PFSK-1 (cell line): ENCODE data around the gene LARP4B.

ENCODE experiments used
- FOXP2 ChIP-seq: optimal IDR thresholded peaks from 2 replicates; pipeline ENCODE3; 2011; ENCODE audit warnings: borderline replicate concordance, control low read depth, inconsistent platforms; ENCODE audit not compliant: insufficient read depth; ENCODE audit errors: extremely low read length, extremely low read depth
- POLR2AphosphoS5 ChIP-seq: IDR thresholded peaks from 2 replicates; pipeline ENCODE4 v1.6.1; 2012; ENCODE audit warnings: low read depth, mild to moderate bottlenecking, control low read depth, low read length, moderate library complexity
- SIN3A ChIP-seq: IDR thresholded peaks from 2 replicates; pipeline ENCODE4 v1.6.1; 2012; ENCODE audit warnings: mild to moderate bottlenecking, low read length, moderate library complexity, borderline replicate concordance; ENCODE audit not compliant: insufficient read depth
- TAF1 ChIP-seq: IDR thresholded peaks from 2 replicates; pipeline ENCODE4 v1.6.1; 2012; ENCODE audit warnings: low read length, control low read depth, borderline replicate concordance; ENCODE audit not compliant: insufficient read depth
- TF ChIP-seq, protein P1 (sequence below), 2 experiments: IDR thresholded peaks; 2 replicates each; pipeline versions ENCODE4 v1.6.1 to v1.8.0; 2011 to 2012; ENCODE audit warnings: low read depth in 2 of 2, low read length in 2 of 2, control low read depth in 1 of 2, inconsistent platforms in 1 of 2, mild to moderate bottlenecking in 1 of 2, moderate library complexity in 1 of 2; ENCODE audit not compliant: insufficient read depth in 1 of 2

The LARP4B gene

DNA sequence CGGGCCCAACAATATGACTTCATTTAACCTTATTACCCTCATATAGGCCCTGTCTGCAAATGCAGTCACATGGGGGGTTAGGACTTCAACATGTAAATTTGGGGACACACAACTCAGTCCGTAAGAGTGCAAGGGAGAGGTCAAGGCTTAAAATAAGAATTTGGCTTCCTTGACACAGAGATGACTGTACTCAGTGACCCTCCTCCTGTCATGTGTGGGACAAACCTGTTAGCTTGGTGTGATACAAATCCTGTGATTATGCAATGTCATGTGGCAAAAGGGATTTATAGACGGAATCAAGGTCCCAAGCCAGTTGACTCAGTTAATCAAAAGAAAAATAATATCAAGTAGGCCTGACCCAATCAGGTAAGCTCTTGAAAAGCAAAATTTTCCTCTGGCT, 30.8 kb upstream of the LARP4B start:
- TF ChIP-seq SIN3A = no peak

DNA sequence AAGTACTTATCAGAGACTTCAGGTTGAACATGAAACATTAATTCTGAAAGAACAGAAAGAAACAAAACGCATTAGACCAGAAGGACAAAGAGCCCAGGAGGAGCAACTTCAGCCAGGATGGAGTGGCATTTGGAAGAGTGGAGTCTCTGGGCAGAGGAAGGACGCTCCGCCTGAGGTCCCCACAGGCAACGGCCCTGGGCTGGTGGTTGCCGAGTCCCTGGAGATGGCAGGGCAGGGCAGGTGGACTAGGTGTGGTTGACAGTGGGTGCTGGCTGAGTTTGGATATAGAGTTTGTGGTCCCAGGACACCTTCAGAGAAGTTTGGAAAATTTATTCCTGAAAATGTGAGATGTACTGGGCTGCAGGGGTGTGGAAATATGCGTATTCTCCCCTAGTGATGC, 27.4 kb upstream of the LARP4B start:
- TF ChIP-seq POLR2AphosphoS5 (no peak), FOXP2 (no peak), SIN3A (no peak), TAF1 (no peak)
- TF ChIP-seq, protein P1, sequence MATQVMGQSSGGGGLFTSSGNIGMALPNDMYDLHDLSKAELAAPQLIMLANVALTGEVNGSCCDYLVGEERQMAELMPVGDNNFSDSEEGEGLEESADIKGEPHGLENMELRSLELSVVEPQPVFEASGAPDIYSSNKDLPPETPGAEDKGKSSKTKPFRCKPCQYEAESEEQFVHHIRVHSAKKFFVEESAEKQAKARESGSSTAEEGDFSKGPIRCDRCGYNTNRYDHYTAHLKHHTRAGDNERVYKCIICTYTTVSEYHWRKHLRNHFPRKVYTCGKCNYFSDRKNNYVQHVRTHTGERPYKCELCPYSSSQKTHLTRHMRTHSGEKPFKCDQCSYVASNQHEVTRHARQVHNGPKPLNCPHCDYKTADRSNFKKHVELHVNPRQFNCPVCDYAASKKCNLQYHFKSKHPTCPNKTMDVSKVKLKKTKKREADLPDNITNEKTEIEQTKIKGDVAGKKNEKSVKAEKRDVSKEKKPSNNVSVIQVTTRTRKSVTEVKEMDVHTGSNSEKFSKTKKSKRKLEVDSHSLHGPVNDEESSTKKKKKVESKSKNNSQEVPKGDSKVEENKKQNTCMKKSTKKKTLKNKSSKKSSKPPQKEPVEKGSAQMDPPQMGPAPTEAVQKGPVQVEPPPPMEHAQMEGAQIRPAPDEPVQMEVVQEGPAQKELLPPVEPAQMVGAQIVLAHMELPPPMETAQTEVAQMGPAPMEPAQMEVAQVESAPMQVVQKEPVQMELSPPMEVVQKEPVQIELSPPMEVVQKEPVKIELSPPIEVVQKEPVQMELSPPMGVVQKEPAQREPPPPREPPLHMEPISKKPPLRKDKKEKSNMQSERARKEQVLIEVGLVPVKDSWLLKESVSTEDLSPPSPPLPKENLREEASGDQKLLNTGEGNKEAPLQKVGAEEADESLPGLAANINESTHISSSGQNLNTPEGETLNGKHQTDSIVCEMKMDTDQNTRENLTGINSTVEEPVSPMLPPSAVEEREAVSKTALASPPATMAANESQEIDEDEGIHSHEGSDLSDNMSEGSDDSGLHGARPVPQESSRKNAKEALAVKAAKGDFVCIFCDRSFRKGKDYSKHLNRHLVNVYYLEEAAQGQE (IDR thresholded peaks at IDR 0.05; ENCODE audit: insufficient read depth in 1 of 2, low read depth in 2 of 2, low read length in 2 of 2) = no peak

DNA sequence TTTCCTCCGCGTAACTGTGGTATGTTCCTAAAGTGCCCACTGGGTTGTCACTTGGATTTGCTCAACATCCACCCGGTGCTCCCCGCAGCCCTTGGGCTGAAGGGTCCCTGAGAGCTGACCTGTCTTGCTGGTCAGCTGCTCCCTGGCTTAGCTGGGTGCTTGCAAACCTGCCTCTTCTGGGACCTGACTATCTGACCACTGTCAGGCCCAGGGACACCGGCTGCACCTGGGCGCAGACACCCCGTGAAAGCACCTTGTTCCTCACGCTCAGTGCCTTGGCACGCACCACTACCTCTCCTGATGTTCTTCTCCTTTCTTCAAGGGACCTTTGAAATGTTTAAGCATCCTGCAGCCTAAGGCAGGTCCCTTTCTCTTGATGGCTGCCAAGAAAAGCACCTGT, 26.6 kb upstream of the LARP4B start:
- no peak for TF ChIP-seq POLR2AphosphoS5
- no peak for TF ChIP-seq FOXP2
- no peak for TF ChIP-seq SIN3A
- TF ChIP-seq, protein P1 (IDR thresholded peaks at IDR 0.05; ENCODE audit: insufficient read depth in 1 of 2, low read depth in 2 of 2, low read length in 2 of 2) = no peak
- no peak for TF ChIP-seq TAF1

DNA sequence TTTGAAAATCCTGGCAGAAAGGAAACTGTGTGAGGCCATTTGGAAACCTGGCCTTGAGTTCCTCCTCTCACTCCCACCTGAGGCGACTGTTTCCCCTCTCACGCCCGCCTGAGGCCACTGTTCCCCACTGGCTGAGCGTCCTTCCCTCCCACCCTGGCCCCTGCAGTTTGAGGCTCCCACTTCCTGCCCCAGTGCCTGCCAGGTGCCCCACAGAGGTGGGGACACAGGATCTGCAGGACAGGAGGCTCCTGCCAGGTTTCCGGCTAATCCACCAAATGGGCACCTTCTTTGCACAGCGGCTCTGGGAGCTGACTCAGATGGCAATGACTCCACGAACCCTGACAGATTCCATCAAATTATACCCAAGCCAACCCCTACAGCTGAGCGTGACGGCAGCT, 24.3 kb upstream of the LARP4B start:
- no peak for TF ChIP-seq SIN3A
- no peak for TF ChIP-seq POLR2AphosphoS5
- TF ChIP-seq TAF1 = no peak

DNA sequence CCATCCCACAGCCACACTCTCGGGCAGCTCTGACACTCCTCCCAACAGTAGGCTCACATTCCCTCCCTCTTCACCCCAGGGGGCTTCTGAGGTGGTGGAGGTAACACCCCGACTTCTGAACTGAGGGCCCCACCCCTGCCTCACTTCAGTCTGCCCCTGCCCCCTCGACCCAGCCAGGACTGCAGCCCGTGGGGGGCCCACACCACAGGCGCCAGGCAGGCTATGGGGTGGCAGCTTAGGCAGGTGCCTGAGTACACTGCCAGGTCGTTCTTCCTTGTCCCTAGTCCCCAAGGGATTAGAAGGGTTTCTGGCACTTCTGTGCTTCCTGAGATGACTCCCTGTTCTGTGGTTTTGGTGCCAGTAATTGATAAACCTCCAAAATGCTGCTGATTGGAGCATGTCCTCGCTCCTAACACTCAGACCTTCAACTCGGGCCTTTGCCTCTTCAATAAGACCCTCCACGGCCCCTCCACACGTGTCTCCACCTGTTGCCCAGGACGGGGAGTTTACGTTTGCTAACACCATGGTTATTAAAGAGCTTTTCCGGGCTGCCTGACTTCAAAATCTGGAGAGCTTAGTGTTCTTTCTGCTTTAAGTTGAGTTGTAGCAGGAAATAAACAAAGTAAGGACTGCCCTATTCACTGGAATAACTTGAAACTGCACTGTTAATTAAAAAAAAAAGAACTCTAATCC, 23.8 kb upstream of the LARP4B start:
- TF ChIP-seq, protein P1 (IDR thresholded peaks at IDR 0.05; ENCODE audit: insufficient read depth in 1 of 2, low read depth in 2 of 2, low read length in 2 of 2) = no peak
- TF ChIP-seq SIN3A (no peak), POLR2AphosphoS5 (no peak), TAF1 (no peak), FOXP2 (no peak)

DNA sequence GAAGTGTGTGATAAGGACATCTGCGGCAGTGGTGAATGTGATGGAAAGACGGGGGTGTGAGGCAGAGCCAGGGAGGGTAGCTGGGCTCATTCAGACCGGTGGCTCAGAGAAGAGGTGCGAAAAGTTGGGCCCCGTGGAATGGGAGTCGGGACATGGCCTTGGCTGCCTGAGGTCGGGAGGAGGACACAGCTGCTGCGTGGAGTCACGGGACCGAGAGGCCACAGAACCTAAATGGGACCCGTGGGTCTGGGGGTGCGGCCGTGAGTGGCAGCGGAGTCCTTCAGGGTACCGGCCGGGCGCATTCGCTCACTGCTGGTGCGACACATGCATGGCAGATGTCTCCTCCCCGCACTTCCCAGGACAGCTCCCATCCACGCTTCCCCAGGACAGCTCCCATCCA, 22.9 kb upstream of the LARP4B start:
- TF ChIP-seq TAF1 (no peak), SIN3A (no peak), POLR2AphosphoS5 (no peak), FOXP2 (no peak)
- TF ChIP-seq, protein P1 (IDR thresholded peaks at IDR 0.05; ENCODE audit: insufficient read depth in 1 of 2, low read depth in 2 of 2, low read length in 2 of 2) = no peak
